SU-DHL-6 (cell line): ENCODE measurements around the gene UBE2D3.

Source experiments
- EZH2phosphoT487 ChIP-seq: fragments of 200-600 bp; sonication (generic), shearing (Covaris generic); conservative IDR thresholded peaks from 2 replicates; pipeline ENCODE4 v1.6.1; 2018; ENCODE audit warnings: mild to moderate bottlenecking, antibody characterized with exemption, low read length, moderate library complexity, mixed read lengths
- TF ChIP-seq, protein P1 (sequence below): fragments of 200-600 bp; sonication (generic); IDR thresholded peaks from one replicate; pipeline ENCODE4 v1.5.1; 2017; ENCODE audit warnings: antibody characterized with exemption, mild to moderate bottlenecking, low read length, moderate library complexity; ENCODE audit not compliant: insufficient read depth, poor library complexity, severe bottlenecking

DNA sequence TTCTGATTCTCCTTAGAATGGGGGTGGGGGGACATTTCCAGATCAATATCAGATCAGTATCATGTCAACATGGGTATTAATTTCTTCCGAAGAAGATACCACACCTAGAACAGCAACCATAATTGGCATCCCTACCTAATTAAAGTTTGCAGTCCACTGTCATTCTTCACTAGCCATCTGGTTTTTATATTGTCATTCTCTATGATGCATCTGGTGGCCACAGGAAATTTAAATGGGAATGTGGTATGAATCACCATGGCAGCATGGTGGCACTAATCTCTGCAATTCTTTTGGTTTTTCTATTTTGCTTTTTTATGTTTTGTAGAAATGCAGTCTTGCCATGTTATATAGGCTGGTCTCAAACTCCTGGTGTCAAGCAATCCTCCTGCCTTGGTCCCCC, 16.6 kb upstream of the UBE2D3 start:
- TF ChIP-seq, protein P1, sequence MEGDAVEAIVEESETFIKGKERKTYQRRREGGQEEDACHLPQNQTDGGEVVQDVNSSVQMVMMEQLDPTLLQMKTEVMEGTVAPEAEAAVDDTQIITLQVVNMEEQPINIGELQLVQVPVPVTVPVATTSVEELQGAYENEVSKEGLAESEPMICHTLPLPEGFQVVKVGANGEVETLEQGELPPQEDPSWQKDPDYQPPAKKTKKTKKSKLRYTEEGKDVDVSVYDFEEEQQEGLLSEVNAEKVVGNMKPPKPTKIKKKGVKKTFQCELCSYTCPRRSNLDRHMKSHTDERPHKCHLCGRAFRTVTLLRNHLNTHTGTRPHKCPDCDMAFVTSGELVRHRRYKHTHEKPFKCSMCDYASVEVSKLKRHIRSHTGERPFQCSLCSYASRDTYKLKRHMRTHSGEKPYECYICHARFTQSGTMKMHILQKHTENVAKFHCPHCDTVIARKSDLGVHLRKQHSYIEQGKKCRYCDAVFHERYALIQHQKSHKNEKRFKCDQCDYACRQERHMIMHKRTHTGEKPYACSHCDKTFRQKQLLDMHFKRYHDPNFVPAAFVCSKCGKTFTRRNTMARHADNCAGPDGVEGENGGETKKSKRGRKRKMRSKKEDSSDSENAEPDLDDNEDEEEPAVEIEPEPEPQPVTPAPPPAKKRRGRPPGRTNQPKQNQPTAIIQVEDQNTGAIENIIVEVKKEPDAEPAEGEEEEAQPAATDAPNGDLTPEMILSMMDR = no peak
- TF ChIP-seq EZH2phosphoT487 = no peak
